HepG2 (cell line): ENCODE measurements around the gene NDRG2. TPM values are rescaled to one million over a fixed set of nuclear protein-coding genes. Genes with fewer than 3 reads are reported as not detected.

Experiments used
- ATAD3A ChIP-seq: sonication (generic); formaldehyde crosslinking; IDR thresholded peaks from 2 replicates; pipeline ENCODE4 v1.4.0; 2020; ENCODE audit warnings: missing genetic modification reagents
- EEA1 ChIP-seq: sonication (generic); formaldehyde crosslinking; IDR thresholded peaks from 2 replicates; pipeline ENCODE4 v1.5.1; 2020; ENCODE audit warnings: mild to moderate bottlenecking, missing genetic modification reagents, borderline replicate concordance
- EHMT2 ChIP-seq: fragments of 200-600 bp; sonication (generic); IDR thresholded peaks from 2 replicates; pipeline ENCODE4 v1.7.0; 2017; ENCODE audit warnings: antibody characterized with exemption, low read depth, low read length, borderline replicate concordance
- ETV5 ChIP-seq: IDR thresholded peaks from 2 replicates; pipeline ENCODE4 v1.6.1; 2018; ENCODE audit warnings: missing biosample characterization, missing genetic modification reagents, inconsistent platforms, borderline replicate concordance
- FLYWCH1 ChIP-seq: sonication (generic); formaldehyde crosslinking; IDR thresholded peaks from 2 replicates; pipeline ENCODE4 v1.8.1; 2023; ENCODE audit warnings: mild to moderate bottlenecking, missing genetic modification reagents
- GLI4 ChIP-seq: sonication (generic); formaldehyde crosslinking; IDR thresholded peaks from 2 replicates; pipeline ENCODE4 v1.5.1; 2020; ENCODE audit warnings: missing genetic modification reagents, mild to moderate bottlenecking, moderate library complexity, borderline replicate concordance
- KDM1A ChIP-seq: IDR thresholded peaks from 2 replicates; pipeline ENCODE4 v1.6.1; 2016; ENCODE audit warnings: missing compliant biosample characterization
- KDM6A ChIP-seq: IDR thresholded peaks from 2 replicates; pipeline ENCODE4 v1.6.1; 2016; ENCODE audit warnings: low read depth
- PAF1 ChIP-seq: IDR thresholded peaks from 2 replicates; pipeline ENCODE4 v1.6.1; 2016; ENCODE audit warnings: missing genetic modification reagents, missing compliant biosample characterization
- SOX6 ChIP-seq, 2 experiments: fragments of 450-650 bp in 1 of 2; sonication (generic) in 1 of 2; formaldehyde crosslinking in 1 of 2; IDR thresholded peaks; 2 replicates each; pipeline versions ENCODE4 v1.4.0 to v1.6.1; 2017 to 2020; ENCODE audit warnings: antibody characterized with exemption in 1 of 2, mild to moderate bottlenecking in 1 of 2, missing genetic modification reagents in 1 of 2
- ZFY ChIP-seq: sonication (generic); formaldehyde crosslinking; IDR thresholded peaks from 2 replicates; pipeline ENCODE4 v1.4.0; 2020; ENCODE audit warnings: missing genetic modification reagents
- ZNF253 ChIP-seq: sonication (generic); formaldehyde crosslinking; IDR thresholded peaks from 2 replicates; pipeline ENCODE4 v1.8.0; 2022; ENCODE audit warnings: mild to moderate bottlenecking, missing genetic modification reagents, borderline replicate concordance
- ZNF460 ChIP-seq: sonication (generic); formaldehyde crosslinking; IDR thresholded peaks from 2 replicates; pipeline ENCODE4 v1.5.1; 2020; ENCODE audit warnings: missing genetic modification reagents, mild to moderate bottlenecking, borderline replicate concordance
- ZNF792 ChIP-seq: IDR thresholded peaks from 2 replicates; pipeline ENCODE4 v1.6.1; 2016
- polyA plus RNA-seq, 8 experiments: library from polyadenylated mRNA; depleted of rRNA in 3 of 8; stranded (reverse) in 7 of 8; unstranded in 1 of 8; fragments of >200 nt; fragmentation: Illumina TruSeq in 4 of 8; extraction: Trizol in 4 of 8; gene quantifications; 2 replicates each; pipeline versions ENCODE4 v1.2.1 to v1.2.3, GENCODE V29; 2011 to 2016; ENCODE audit warnings: low read depth in 4 of 8, missing spikeins in 1 of 8, mixed read lengths in 1 of 8; ENCODE audit not compliant: insufficient read depth in 1 of 8
- total RNA-seq, 5 experiments: library from RNA; depleted of rRNA; stranded (reverse); fragments of >200 nt; fragmentation: Illumina TruSeq; extraction: Trizol; gene quantifications; 2 replicates each; pipeline ENCODE4 v1.2.3, GENCODE V29; 2016; ENCODE audit warnings: low read depth in 1 of 5
- TF ChIP-seq, protein P1 (sequence below): sonication (generic); formaldehyde crosslinking; IDR thresholded peaks from 2 replicates; pipeline ENCODE4 v1.4.0; 2020; ENCODE audit warnings: missing genetic modification reagents; ENCODE audit errors: not compliant biosample characterization
- TF ChIP-seq, protein P2 (sequence below): sonication (generic); formaldehyde crosslinking; IDR thresholded peaks from 2 replicates; pipeline ENCODE4 v1.4.0; 2020; ENCODE audit warnings: mild to moderate bottlenecking, low read depth, missing genetic modification reagents
- TF ChIP-seq, protein P3 (sequence below): IDR thresholded peaks from 2 replicates; pipeline ENCODE4 v1.6.1; 2016; ENCODE audit warnings: missing biosample characterization, missing genetic modification reagents, low read depth
- TF ChIP-seq, protein P4 (sequence below): sonication (generic); formaldehyde crosslinking; IDR thresholded peaks from 2 replicates; pipeline ENCODE4 v1.4.0; 2020; ENCODE audit warnings: mild to moderate bottlenecking, missing genetic modification reagents
- TF ChIP-seq, protein P5 (sequence below): sonication (generic); formaldehyde crosslinking; IDR thresholded peaks from 2 replicates; pipeline ENCODE4 v1.4.0; 2020; ENCODE audit warnings: missing genetic modification reagents
- TF ChIP-seq, protein P6 (sequence below): sonication (generic); formaldehyde crosslinking; conservative IDR thresholded peaks from 2 replicates; pipeline ENCODE4 v1.8.0; 2022; ENCODE audit warnings: missing genetic modification reagents

NDRG2 gene
- total and polyA plus RNA-seq, 2 of the 13 experiments (the other 11 are each of a cell fraction or from before 2014, with no cell fraction given): 27.2 to 189 TPM

DNA sequence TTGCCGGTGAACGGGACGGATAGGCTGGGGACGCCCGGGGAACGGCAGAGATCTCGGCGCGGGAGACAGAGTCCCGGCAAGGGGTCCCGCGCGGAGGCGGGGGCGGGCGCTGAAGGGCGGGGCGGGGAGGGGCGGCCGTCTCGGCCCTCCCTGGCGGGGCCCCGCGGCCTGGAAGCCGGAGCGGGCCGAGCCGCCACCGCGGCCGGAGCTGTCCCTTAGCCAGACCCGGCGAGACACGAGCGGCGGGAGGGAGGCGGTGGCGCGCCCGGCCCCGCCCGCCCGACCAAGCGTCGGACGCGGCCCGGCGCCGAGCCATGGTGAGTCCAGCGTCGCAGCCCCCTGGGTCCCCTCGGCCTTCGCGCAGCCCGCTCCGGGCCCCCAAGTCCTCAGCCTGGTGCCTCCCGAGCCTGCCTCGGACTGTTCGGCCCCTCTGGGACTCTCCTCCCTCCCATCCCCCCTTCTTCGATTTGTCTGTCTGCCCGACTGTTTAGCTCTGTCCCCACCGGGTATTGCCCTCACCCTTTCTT lies 45.3 kb upstream of the NDRG2 start, which contains the start of gene ARHGEF40 (continued):
- TF ChIP-seq, protein P1, sequence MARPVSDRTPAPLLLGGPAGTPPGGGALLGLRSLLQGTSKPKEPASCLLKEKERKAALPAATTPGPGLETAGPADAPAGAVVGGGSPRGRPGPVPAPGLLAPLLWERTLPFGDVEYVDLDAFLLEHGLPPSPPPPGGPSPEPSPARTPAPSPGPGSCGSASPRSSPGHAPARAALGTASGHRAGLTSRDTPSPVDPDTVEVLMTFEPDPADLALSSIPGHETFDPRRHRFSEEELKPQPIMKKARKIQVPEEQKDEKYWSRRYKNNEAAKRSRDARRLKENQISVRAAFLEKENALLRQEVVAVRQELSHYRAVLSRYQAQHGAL (CRISPR knock-in tag): no peak
- TF ChIP-seq ZNF792 (CRISPR knock-in tag) (no peak), EHMT2 (no peak), KDM6A (CRISPR knock-in tag) (no peak), FLYWCH1 (no peak), ZNF253 (CRISPR knock-in tag) (0 out of 2 replicates have a peak, but pooled peaks have one; percentile 28), ZNF460 (CRISPR knock-in tag) (no peak), GLI4 (CRISPR knock-in tag) (0 out of 2 replicates have a peak, but pooled peaks have one; percentile 21), KDM1A (CRISPR knock-in tag) (no peak), ETV5 (CRISPR knock-in tag) (no peak), ZFY (CRISPR knock-in tag) (peak; percentile 74), EEA1 (CRISPR knock-in tag) (no peak; the same call in 1 of the 2 replicates), ATAD3A (no peak), SOX6 (IDR thresholded peaks at IDR 0.05) (no peak), SOX6 (CRISPR knock-in tag; IDR thresholded peaks at IDR 0.05) (no peak), PAF1 (CRISPR knock-in tag) (no peak)
- TF ChIP-seq, protein P2, sequence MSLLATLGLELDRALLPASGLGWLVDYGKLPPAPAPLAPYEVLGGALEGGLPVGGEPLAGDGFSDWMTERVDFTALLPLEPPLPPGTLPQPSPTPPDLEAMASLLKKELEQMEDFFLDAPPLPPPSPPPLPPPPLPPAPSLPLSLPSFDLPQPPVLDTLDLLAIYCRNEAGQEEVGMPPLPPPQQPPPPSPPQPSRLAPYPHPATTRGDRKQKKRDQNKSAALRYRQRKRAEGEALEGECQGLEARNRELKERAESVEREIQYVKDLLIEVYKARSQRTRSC: no peak
- TF ChIP-seq, protein P3, sequence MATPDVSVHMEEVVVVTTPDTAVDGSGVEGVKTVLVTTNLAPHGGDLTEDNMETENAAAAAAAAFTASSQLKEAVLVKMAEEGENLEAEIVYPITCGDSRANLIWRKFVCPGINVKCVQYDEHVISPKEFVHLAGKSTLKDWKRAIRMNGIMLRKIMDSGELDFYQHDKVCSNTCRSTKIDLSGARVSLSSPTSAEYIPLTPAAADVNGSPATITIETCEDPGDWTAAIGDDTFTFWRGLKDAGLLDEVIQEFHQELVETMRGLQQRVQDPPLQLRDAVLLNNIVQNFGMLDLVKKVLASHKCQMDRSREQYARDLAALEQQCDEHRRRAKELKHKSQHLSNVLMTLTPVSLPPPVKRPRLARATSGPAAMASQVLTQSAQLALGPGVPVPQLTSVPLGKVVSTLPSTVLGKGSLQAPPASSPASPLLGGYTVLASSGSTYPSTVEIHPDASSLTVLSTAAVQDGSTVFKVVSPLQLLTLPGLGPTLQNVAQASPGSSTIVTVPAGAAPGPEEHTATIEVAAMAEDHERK (CRISPR knock-in tag): no peak
- TF ChIP-seq, protein P4, sequence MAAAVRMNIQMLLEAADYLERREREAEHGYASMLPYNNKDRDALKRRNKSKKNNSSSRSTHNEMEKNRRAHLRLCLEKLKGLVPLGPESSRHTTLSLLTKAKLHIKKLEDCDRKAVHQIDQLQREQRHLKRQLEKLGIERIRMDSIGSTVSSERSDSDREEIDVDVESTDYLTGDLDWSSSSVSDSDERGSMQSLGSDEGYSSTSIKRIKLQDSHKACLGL (CRISPR knock-in tag): no peak
- TF ChIP-seq, protein P5, sequence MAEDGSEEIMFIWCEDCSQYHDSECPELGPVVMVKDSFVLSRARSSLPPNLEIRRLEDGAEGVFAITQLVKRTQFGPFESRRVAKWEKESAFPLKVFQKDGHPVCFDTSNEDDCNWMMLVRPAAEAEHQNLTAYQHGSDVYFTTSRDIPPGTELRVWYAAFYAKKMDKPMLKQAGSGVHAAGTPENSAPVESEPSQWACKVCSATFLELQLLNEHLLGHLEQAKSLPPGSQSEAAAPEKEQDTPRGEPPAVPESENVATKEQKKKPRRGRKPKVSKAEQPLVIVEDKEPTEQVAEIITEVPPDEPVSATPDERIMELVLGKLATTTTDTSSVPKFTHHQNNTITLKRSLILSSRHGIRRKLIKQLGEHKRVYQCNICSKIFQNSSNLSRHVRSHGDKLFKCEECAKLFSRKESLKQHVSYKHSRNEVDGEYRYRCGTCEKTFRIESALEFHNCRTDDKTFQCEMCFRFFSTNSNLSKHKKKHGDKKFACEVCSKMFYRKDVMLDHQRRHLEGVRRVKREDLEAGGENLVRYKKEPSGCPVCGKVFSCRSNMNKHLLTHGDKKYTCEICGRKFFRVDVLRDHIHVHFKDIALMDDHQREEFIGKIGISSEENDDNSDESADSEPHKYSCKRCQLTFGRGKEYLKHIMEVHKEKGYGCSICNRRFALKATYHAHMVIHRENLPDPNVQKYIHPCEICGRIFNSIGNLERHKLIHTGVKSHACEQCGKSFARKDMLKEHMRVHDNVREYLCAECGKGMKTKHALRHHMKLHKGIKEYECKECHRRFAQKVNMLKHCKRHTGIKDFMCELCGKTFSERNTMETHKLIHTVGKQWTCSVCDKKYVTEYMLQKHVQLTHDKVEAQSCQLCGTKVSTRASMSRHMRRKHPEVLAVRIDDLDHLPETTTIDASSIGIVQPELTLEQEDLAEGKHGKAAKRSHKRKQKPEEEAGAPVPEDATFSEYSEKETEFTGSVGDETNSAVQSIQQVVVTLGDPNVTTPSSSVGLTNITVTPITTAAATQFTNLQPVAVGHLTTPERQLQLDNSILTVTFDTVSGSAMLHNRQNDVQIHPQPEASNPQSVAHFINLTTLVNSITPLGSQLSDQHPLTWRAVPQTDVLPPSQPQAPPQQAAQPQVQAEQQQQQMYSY (CRISPR knock-in tag): no peak
- TF ChIP-seq, protein P6, sequence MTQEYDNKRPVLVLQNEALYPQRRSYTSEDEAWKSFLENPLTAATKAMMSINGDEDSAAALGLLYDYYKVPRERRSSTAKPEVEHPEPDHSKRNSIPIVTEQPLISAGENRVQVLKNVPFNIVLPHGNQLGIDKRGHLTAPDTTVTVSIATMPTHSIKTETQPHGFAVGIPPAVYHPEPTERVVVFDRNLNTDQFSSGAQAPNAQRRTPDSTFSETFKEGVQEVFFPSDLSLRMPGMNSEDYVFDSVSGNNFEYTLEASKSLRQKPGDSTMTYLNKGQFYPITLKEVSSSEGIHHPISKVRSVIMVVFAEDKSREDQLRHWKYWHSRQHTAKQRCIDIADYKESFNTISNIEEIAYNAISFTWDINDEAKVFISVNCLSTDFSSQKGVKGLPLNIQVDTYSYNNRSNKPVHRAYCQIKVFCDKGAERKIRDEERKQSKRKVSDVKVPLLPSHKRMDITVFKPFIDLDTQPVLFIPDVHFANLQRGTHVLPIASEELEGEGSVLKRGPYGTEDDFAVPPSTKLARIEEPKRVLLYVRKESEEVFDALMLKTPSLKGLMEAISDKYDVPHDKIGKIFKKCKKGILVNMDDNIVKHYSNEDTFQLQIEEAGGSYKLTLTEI (CRISPR knock-in tag): no peak
